HFFc6 (cell line): ENCODE data around the gene SVBP. TPM values are rescaled to one million over a fixed set of nuclear protein-coding genes. Genes with fewer than 3 reads are reported as not detected.
"Not testable (repeated sequence)": the region's sequence is repeated elsewhere in the genome, so short reads cannot be mapped to it uniquely, and the experiment has no call there.

Experiments used
- DNase-seq: peaks from one replicate; pipeline ENCODE4 v3.0.0-alpha.2; 2018
- H3K27ac Mint-ChIP-seq: 2 replicates; pipeline ENCODE4 v1.8.0; 2020; ENCODE audit warnings: mild to moderate bottlenecking, mixed read lengths
- H3K27me3 Mint-ChIP-seq: 2 replicates; pipeline ENCODE4 v1.8.0; 2021; ENCODE audit warnings: mild to moderate bottlenecking, moderate library complexity, mixed read lengths; ENCODE audit not compliant: insufficient read depth
- H3K36me3 Mint-ChIP-seq: 2 replicates; pipeline ENCODE4 v1.8.0; 2021; ENCODE audit warnings: low read depth, mixed read lengths
- H3K4me1 Mint-ChIP-seq: 2 replicates; pipeline ENCODE4 v1.8.0; 2020; ENCODE audit warnings: low read depth, mixed read lengths
- H3K4me3 Mint-ChIP-seq: 2 replicates; pipeline ENCODE4 v1.8.0; 2020; ENCODE audit warnings: mild to moderate bottlenecking, moderate library complexity, mixed read lengths
- H3K9me3 Mint-ChIP-seq: 2 replicates; pipeline ENCODE4 v1.8.0; 2020; ENCODE audit warnings: mild to moderate bottlenecking, mixed read lengths
- long read RNA-seq: library from polyadenylated mRNA; unstranded; transcript quantifications from one replicate; pipeline ENCODE4 v2.0.0, GENCODE V29; 2019
- total RNA-seq, 6 experiments: library from RNA; stranded (reverse); fragmentation: NEBNext Ultra II Directional; extraction: Animal tissue kit (Norgen Biotek cat#: 25700); gene quantifications; 2 replicates in 1 of 6; 3 replicates in 5 of 6; pipeline ENCODE4 v1.2.3, GENCODE V29; 2021
- TF ChIP-seq, protein P1 (sequence below): fragments of 200-600 bp; sonication (generic); IDR thresholded peaks from 2 replicates; pipeline ENCODE4 v1.5.0; 2021; ENCODE audit warnings: antibody characterized with exemption, mild to moderate bottlenecking

The SVBP gene, protein sequence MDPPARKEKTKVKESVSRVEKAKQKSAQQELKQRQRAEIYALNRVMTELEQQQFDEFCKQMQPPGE
- total RNA-seq = 10 to 100 TPM in 5 of 6 experiments, 1 to 10 TPM in 1; 9.6 to 17.8 (median 14.7) TPM
- long read RNA-seq, transcript SVBP-201 (3 exons, 658 nt) = major isoform, 15 of 17 reads
- long read RNA-seq, partial matches to known transcripts = 2 of 17 reads
- long read RNA-seq, other reads (novel, unspliced or antisense) = 0 of 17 reads

DNA sequence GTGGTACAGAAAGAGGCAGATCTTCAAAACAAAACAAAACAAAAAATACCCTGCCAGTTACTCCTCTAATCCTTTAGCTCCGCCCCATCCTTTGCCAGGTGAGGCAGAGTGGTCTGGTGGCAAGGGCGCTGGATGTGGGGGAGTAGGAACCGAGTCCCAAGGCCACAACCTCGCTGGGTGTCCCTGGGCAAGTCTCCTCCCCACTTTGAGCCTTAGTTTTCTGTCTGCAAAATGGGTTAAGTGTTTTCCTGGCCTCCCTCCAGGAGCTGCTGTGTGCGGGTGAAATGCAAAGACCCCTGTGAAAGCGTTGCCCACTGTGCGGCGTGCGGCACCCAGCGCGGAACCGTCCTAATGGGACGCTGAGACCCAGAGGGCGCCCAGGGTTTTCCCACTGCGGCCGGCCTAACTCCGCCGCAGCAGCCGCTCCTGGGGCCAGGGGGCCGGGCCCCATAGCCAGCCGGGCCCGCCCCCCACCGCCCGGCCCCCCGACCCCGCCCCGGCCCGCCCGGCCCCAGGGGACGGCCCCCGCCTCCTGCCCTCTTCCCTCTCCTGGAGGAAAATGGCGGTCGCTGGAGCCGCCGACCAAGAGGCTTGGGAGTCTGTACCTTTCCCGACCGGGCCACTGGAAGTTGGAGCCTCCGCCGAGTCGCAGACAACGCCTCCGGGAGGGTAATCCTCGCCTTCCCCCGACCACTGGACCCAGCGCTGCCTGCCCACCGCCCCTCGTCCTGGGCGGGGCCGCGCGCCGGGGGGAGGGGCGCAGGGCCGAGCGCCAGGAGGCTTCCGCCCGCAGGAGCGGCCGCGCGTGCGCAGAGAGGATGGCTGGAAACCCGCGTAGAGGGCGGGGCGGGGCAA is at the start of gene SVBP, which contains the start of gene ERMAP:
TSS of gene SVBP (minus strand) at position 813 of the 855 bp plus-strand sequence. CDS start 853 bp downstream, outside the sequence.
TSS of gene ERMAP (plus strand) at position 538 of the 855 bp plus-strand sequence. CDS start 13,327 bp downstream, outside the sequence.
- Mint-ChIP-seq H3K36me3 (peaks cover 14% of the 10 kb centered on the region), H3K27ac (peak within 1 kb of the TSS; percentile 81), H3K4me3 (peak within 1 kb of the TSS; percentile 88), H3K4me1 (peaks cover 50% of the 10 kb centered on the region), H3K27me3 (no peaks in the 10 kb centered on the region), H3K9me3 (peaks cover 4% of the 10 kb centered on the region; the same call in 1 of the 2 replicates)
- TF ChIP-seq, protein P1, sequence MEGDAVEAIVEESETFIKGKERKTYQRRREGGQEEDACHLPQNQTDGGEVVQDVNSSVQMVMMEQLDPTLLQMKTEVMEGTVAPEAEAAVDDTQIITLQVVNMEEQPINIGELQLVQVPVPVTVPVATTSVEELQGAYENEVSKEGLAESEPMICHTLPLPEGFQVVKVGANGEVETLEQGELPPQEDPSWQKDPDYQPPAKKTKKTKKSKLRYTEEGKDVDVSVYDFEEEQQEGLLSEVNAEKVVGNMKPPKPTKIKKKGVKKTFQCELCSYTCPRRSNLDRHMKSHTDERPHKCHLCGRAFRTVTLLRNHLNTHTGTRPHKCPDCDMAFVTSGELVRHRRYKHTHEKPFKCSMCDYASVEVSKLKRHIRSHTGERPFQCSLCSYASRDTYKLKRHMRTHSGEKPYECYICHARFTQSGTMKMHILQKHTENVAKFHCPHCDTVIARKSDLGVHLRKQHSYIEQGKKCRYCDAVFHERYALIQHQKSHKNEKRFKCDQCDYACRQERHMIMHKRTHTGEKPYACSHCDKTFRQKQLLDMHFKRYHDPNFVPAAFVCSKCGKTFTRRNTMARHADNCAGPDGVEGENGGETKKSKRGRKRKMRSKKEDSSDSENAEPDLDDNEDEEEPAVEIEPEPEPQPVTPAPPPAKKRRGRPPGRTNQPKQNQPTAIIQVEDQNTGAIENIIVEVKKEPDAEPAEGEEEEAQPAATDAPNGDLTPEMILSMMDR = peak; percentile 11; the same call in 1 of the 2 replicates
- DNase-seq = peak; percentile 80

DNA sequence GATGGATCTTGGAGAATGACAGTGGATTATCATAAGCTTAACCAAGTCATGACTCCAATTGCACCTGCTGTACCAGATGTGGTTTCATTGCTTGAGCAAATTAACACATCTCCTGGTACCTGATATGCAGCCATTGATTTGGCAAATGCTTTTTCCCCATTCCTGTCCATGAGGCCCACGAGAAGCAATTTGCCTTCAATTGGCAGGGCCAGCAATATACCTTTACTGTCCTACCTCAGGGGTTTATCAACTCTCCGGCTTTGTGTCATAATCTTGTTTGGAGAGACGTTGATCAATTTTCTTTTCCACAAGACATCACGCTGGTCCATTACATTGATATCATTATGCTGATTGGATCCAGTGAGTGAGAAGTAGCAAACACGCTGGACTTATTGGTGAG is 49.4 kb upstream of the SVBP start:
- TF ChIP-seq, protein P1 = no peak
- no peaks in the 10 kb centered on the region for H3K36me3 Mint-ChIP-seq
- no peaks in the 10 kb centered on the region for H3K9me3 Mint-ChIP-seq
- peaks cover 30% of the 10 kb centered on the region for H3K27me3 Mint-ChIP-seq
- H3K27ac Mint-ChIP-seq = no peak overlapping the region
- DNase-seq = no peak
- peaks cover 14% of the 10 kb centered on the region for H3K4me1 Mint-ChIP-seq
- H3K4me3 Mint-ChIP-seq = no peak overlapping the region

DNA sequence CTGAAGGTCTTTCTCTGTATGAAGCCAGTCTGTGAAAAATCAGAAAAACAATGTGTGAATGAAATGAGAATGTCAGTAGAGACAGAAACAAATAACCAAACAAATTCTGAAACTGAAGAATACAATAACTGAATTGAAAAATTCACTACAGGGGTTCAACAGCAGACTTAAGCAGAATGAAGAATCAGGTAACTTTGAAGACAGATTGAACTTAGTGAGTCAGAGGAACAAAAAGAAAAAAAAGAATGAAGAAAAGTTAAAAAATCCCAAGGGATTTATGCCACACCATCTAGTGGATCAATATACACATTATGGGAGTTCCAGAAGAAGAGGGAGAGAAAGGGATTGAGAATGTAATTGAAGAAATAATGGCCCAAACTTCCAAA is 43.8 kb upstream of the SVBP start:
- no peak overlapping the region for H3K27ac Mint-ChIP-seq
- H3K4me3 Mint-ChIP-seq = no peak overlapping the region
- peaks cover 46% of the 10 kb centered on the region for H3K9me3 Mint-ChIP-seq
- H3K36me3 Mint-ChIP-seq = peaks cover 33% of the 10 kb centered on the region
- TF ChIP-seq, protein P1 = no peak; the same call in none of the 2 replicates
- peaks cover 32% of the 10 kb centered on the region for H3K27me3 Mint-ChIP-seq
- no peak for DNase-seq
- no peaks in the 10 kb centered on the region for H3K4me1 Mint-ChIP-seq

DNA sequence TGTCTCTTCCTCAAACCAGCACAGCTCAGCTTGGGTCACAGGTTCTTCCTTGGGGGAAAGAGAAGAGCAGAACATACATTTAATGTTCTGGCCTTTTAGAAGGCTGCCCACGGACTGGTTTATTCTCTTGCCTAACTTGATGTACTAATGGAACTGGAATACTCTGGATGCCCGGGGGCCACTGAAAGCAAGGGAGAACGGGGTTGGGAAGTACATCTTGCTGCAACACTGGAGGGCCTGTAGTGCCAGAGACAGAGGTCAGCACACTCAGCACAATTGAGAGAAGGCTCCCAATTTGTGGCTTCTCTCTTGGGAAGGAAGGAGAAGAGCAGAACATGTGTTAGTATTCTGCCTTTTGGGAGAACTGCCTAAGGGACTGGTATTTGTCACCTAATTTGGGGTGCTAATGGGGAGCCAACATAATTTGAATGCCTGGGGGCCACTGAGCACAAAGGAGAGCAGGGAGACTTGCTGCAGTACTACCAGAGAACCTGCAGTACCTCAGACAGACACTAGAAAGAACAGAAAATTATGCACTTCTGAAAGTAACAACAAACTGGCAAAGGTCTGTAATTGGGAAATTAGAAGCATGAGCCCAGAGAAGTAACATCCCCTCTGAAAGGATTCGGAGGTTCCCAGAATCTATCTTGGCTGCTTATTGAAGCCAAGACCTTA is 43.3 kb upstream of the SVBP start:
- TF ChIP-seq, protein P1 = peak; percentile 42
- Mint-ChIP-seq H3K27me3 (peaks cover 30% of the 10 kb centered on the region), H3K4me3 (no peak overlapping the region), H3K4me1 (no peaks in the 10 kb centered on the region), H3K27ac (no peak overlapping the region), H3K36me3 (peaks cover 39% of the 10 kb centered on the region), H3K9me3 (peaks cover 46% of the 10 kb centered on the region)
- no peak for DNase-seq

DNA sequence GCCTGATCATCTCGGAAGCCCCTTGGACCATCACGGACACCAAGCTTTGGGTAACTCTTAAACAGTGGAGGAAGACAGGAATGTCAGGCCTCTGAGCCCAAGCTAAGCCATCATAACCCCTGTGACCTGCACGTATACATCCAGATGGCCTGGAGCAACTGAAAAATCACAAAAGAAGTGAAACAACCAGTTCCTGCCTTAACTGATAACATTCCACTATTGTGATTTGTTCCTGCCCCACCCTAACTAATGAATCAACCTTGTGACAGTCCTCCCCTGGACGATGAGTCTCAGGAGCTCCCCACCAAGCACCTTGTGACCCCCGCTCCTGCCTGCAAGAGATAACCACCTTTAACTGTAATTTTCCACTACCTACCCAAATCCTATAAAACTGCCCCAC is 42.2 kb upstream of the SVBP start:
- H3K4me3 Mint-ChIP-seq, H3K4me1 Mint-ChIP-seq, H3K27ac Mint-ChIP-seq, DNase-seq: not testable (repeated sequence)
- H3K9me3 Mint-ChIP-seq = peaks cover 46% of the 10 kb centered on the region
- peaks cover 43% of the 10 kb centered on the region for H3K36me3 Mint-ChIP-seq
- peaks cover 24% of the 10 kb centered on the region for H3K27me3 Mint-ChIP-seq

DNA sequence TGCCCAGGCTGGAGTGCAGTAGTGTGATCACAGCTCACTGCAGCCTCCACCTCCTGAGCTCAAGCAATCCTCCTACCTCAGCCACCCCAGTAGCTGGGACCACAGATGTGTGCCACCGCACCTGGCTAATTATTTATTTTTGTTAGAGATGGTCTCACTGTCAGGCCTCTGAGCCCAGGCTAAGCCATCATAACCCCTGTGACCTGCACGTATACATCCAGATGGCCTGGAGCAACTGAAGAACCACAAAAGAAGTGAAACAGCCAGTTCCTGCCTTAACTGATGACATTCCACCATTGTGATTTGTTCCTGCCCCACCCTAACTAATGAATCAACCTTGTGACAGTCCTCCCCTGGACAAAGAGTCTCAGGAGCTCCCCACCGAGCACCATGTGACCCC is 39.4 kb upstream of the SVBP start:
- peaks cover 46% of the 10 kb centered on the region for H3K9me3 Mint-ChIP-seq
- H3K36me3 Mint-ChIP-seq = peaks cover 50% of the 10 kb centered on the region
- H3K4me3 Mint-ChIP-seq, H3K27ac Mint-ChIP-seq, DNase-seq, H3K4me1 Mint-ChIP-seq: not testable (repeated sequence)
- peaks cover 16% of the 10 kb centered on the region for H3K27me3 Mint-ChIP-seq
